Suppressor macrophage (primary cell): Measurements from ENCODE around the gene LY86.
"Not testable (repeated sequence)": the region's sequence is repeated elsewhere in the genome, so short reads cannot be mapped to it uniquely, and the experiment has no call there.

ENCODE experiments used
- DNase-seq, 4 experiments: peaks; one replicate each; pipeline ENCODE4 v3.0.0-alpha.2; 2020 to 2022

LY86 gene

DNA sequence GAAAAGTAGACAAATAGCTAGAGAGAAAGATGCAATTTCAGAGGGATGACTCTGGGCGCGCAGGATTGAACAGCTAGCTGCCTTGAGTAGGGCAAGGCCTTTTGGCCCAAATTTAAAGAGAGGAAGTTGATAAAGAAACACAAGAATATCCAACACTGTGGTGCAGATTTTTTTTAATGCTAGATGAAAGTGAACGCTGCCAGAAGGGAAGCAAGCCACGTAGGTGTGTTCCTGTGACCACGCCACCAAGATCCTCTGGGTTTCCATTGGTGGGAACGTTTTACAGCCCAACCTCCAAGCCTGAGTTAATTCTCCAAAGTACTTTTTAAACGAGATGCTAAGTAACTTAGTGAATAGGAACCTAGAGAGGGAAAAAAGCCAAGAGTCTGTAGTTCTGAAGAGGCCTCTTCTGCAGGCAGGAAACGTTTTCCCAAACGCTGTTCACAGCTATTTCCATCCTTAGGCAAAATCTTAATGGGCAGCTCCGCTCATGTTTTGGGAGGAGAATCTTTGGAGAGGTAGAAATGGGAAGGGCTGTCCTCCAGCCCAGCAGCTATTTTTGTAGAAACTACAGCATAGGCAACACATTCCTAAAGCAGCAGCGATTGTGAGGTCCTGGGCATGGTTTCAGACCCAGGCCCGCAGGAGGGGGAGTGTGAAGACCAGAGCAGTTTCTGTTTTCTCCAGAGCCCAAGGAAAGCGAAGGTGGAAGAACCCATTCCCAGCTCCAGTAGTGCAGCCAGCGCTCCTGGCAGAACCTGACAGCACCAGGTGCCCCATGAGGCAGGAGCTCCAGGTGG lies 8.2 kb downstream of the LY86 start:
- peak; percentile 44 to 68 (median 62) for DNase-seq

DNA sequence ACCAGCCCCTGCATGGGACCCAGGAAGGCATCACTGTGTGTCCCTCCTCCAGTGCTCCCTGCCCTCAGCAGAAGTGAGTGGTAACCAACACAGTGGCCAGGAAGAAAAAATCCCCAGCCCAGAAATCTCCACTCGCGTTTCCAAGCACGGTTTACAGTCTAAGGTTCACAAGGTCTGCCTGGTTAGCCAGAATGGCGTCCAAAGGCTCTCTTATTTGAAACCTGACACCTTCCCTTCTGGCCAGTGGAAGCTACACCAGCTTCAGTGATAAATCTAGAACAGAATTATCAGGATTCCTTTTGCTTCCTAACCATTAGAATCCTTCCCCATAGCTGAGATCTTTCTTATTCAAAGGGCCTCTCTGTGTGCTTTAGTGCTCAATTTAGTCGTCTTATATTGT lies 9.2 kb downstream of the LY86 start:
- no peak for DNase-seq

DNA sequence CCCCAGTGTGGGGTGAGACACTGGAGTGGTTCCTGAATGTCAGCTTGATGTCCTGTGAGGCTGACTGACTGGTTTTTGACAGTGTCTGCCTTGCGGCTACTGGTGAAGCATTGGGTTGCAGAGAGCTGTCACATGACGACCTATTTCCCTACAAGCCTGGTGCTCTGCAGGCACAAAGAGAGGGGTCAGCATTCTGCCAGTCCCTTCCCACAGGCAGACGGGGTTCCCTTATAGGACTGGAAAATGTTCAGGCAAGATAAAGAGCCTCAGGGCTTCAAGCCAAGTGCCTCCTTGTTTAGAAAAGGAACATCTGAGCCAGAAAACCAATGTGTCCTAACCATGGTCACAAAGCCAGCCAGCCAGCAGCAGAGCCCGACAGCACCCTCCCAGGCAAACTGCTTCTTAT lies 11.0 kb downstream of the LY86 start:
- peak; percentile 84 to 95 (median 88) for DNase-seq

DNA sequence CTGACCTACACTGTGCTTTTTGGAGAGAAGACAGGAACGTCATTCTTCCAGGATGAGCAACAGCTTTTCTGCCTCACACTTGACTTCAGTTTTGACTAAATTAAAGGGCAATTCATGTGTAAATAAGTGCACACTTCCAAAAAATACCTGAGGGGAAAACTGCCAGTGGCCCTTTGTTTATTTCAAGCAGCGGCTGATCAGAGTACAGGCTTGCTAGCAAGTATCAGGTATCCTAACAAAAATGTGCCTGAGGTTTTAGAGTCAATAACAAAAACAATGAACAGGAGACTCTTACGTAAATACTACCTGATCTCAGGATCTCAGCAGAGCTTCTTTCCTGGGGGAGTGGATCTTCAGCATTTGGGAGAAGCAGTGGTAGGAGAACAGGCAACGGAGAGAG lies 12.4 kb downstream of the LY86 start:
- no peak for DNase-seq

- no peak for DNase-seq
Observed at GRCh38 chr6:6602262-6602661, 13.7 kb downstream of the LY86 start.

- DNase-seq = no peak
Observed at GRCh38 chr6:6603317-6603716, 14.8 kb downstream of the LY86 start.

DNA sequence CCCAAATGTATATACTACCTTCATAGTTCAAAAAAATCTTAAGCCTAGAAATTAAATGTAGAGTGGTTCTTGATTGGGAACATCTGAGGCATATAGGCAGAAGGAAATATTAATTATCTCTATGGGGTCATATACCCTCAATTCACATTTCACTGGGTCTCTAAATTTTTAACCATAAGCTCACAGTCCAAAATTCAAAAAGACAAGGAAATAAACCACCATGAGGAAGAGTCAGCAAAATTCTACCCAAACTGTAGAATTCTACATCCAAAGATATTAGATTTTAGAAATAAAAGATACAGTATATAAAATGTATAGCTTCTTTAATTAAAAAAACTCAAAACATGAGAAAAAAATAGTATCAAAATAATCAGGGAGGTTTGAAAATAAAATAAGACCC lies 15.5 kb downstream of the LY86 start:
- DNase-seq = no peak

GRCh38 chr6:6604566-6604965 lies 16.0 kb downstream of the LY86 start:
- DNase-seq = no peak

DNA sequence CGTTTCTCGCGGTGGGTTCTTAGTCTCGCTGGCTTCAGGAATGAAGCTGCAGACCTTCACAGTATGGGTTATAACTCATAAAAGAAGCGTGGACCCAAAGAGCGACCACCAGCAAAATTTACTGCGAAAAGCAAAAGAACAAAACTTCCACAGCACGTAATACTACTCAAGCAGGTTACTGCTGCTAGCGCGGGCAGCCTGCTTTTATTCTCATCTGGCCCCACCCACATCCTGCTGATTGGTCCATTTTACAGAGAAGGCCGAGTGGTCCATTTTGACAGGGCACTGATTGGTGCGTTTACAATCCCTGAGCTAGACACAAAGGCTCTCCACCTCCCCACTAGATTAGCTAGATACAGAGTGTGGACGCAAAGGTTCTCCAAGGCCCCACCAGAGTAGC lies 17.4 kb downstream of the LY86 start:
- DNase-seq = no peak

- DNase-seq = not testable (repeated sequence)
Observed at GRCh38 chr6:6606391-6607030, 18.0 kb downstream of the LY86 start.

DNA sequence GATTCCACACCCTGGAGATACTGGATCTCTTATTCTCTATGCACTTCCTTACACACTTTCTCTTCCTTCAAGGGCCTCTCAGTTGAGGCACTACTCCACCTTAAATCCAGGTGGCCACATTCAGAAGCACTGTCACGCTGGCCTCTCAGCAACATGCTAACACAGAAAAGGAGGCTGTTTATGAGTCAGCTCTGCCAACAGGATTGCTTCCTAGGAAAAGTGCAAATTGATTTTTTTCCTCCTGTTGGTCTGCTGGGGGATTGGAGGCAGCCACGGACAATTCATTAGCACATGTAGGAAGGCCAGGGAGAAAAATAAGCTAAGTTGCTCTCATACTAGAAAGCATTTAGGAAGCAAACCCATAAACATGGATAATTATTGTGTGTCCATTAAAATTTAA lies 20.9 kb downstream of the LY86 start:
- no peak for DNase-seq

DNA sequence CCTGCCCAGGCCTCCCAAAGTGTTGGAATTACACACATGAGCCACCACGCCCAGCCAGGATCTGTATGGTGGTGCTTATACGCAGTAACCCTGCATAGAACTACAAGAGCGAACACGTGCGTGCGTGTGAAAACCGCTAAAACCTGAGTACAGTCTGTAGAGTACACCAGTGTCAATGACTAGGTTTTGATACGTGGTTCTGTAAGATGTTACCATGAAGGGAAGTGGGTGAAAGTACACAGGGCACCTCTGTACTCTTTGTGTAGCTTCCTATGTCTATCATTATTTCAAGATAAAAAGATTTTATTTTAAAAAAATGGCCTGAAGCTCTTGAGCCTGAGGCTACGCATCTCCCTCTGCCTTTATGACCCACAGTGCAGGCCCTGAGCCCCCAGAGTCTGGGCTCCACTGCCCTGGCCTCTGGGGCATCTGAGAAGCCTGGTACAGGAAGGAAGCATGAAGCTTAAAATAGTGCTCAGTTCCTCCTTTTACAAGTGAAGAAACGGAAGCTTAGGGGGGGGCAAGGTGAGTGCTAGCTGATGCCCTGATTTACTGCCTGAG lies 21.6 kb downstream of the LY86 start:
- DNase-seq = peak; percentile 4 to 48 (median 38)

GRCh38 chr6:6611486-6611885 lies 23.0 kb downstream of the LY86 start:
- no peak for DNase-seq

- no peak for DNase-seq
Observed at GRCh38 chr6:6612308-6612707, 23.8 kb downstream of the LY86 start.

DNA sequence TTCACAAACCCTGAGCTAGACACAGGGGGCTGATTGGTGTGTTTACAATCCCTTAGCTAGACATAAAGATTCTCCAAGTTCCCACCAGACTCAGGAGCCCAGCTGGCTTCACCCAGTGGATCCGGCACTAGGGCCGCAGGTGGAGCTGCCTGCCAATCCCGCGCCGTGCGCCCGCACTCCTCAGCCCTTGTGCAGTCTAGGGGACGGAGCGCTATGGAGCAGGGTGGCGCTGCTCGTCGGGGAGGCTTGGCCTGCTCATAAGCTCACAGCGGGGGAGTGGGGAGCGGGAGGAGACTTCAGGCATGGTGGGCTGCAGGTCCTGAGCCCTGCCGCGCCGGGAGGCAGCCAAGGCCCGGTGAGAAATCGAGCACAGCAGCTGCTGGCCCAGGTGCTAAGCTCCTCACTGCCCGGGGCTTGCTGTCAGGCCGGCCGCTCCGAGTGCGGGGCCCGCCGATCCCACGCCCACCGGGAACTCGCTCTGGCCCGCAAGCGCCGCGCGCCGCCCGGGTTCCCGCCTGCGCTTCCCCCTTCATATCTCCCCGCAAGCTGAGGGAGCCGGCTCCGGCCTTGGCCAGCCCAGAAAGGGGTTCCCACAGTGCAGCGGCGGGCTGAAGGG lies 24.7 kb downstream of the LY86 start:
- DNase-seq = not testable (repeated sequence)

DNA sequence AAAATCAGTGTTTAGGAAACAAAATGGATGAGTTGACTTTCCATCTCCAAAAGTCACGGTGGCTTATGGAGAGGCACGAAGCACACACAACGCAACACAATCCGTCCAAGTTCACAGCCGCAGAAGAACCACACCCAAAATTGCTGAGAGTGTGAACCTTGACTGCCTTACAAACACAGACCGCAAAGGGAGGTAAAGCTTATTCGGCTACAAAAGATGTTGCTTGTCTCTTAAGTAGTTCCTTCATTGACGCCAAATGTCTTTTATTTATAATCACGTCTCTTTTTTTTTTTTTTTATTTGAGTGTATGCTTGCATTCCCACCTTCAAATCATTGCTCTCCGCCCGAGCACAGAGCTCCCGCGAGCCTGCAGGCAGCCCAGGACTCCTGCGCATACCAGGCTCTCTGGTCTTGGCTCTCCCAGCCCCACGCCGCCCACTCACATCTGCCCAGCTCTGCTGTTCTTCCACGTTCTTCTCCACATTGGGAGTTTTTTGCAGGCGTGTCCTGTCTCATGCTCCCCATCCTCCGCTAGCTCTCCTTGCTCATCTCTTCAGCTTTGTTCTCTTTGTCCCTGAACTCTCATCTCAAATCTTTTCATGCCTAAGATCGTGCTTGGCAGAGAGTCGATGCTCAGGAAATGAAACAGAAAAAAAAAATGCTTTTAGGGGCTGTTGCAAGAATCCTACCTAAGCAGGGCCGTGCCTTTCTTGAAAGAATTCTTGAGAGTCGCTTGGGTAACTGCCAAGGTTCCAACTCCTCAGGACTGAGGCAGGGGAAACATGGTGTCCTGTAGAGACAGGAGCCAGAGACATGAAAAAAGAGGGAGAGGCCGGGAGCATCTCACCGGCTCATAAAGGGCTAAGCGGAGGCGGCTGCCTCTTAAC lies 25.8 kb downstream of the LY86 start:
- DNase-seq = no peak

GRCh38 chr6:6614983-6615349 lies 26.4 kb downstream of the LY86 start:
- no peak for DNase-seq

GRCh38 chr6:6616656-6617055 lies 28.1 kb downstream of the LY86 start:
- no peak for DNase-seq

- DNase-seq = no peak
Observed at GRCh38 chr6:6619021-6619794, 30.7 kb downstream of the LY86 start.

- no peak for DNase-seq
Observed at GRCh38 chr6:6620766-6621425, 32.4 kb downstream of the LY86 start.

- no peak for DNase-seq
Observed at GRCh38 chr6:6622501-6622900, 34.0 kb downstream of the LY86 start.
